ENCODE data around the gene TAGLN3.

Gene TAGLN3

DNA sequence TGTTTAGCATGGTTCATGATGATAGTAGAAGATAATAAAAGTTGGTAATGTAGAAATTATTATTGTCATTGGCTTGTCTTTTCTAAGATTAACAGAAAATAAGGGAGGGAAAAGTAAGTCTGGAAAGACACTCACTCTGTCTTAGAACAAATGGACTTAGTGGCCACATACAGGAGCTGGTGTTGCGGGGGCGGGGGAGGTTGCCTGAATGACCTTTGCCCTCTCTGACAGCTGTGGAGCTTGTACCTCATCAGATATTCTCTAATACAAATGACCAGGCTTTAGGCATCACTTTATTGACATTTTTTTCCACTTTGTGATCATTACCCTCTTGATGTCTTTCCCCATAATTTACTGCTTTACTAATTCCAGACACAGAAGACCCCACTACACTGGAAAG is 5.9 kb downstream of the TAGLN3 start (continued):
- TF ChIP-seq, protein P1, sequence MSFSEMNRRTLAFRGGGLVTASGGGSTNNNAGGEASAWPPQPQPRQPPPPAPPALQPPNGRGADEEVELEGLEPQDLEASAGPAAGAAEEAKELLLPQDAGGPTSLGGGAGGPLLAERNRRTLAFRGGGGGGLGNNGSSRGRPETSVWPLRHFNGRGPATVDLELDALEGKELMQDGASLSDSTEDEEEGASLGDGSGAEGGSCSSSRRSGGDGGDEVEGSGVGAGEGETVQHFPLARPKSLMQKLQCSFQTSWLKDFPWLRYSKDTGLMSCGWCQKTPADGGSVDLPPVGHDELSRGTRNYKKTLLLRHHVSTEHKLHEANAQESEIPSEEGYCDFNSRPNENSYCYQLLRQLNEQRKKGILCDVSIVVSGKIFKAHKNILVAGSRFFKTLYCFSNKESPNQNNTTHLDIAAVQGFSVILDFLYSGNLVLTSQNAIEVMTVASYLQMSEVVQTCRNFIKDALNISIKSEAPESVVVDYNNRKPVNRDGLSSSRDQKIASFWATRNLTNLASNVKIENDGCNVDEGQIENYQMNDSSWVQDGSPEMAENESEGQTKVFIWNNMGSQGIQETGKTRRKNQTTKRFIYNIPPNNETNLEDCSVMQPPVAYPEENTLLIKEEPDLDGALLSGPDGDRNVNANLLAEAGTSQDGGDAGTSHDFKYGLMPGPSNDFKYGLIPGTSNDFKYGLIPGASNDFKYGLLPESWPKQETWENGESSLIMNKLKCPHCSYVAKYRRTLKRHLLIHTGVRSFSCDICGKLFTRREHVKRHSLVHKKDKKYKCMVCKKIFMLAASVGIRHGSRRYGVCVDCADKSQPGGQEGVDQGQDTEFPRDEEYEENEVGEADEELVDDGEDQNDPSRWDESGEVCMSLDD (tag by site-specific recombination; IDR thresholded peaks at IDR 0.05), result no peak
- TF ChIP-seq, protein P2, sequence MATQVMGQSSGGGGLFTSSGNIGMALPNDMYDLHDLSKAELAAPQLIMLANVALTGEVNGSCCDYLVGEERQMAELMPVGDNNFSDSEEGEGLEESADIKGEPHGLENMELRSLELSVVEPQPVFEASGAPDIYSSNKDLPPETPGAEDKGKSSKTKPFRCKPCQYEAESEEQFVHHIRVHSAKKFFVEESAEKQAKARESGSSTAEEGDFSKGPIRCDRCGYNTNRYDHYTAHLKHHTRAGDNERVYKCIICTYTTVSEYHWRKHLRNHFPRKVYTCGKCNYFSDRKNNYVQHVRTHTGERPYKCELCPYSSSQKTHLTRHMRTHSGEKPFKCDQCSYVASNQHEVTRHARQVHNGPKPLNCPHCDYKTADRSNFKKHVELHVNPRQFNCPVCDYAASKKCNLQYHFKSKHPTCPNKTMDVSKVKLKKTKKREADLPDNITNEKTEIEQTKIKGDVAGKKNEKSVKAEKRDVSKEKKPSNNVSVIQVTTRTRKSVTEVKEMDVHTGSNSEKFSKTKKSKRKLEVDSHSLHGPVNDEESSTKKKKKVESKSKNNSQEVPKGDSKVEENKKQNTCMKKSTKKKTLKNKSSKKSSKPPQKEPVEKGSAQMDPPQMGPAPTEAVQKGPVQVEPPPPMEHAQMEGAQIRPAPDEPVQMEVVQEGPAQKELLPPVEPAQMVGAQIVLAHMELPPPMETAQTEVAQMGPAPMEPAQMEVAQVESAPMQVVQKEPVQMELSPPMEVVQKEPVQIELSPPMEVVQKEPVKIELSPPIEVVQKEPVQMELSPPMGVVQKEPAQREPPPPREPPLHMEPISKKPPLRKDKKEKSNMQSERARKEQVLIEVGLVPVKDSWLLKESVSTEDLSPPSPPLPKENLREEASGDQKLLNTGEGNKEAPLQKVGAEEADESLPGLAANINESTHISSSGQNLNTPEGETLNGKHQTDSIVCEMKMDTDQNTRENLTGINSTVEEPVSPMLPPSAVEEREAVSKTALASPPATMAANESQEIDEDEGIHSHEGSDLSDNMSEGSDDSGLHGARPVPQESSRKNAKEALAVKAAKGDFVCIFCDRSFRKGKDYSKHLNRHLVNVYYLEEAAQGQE (tag by site-specific recombination; IDR thresholded peaks at IDR 0.05), result no peak

DNA sequence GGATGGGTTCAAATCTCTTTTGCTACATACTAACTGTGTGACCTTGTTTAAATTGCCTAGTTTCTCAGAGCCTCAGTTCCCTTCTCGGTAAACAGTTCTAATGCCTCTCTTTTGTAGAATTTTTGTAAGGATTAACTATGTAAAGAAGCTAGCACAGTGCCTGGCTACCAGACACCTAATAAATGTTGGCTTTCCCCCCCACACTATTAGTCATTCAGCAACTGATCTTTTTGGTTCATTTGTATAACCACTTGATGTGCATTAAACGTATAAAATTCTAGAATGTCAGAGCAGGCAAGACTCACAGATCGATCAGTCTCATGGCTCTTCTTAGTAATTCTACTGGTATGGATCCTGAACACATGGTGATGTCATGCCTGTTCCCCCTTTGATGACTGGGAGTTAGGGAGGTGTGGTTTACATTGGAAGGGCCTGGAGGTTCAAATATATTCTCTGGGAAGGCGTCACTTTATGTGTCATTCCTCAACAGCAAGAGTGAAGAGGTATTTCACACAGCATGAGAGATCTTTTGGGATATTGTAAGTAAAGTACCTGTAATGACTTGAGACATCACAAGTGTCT is 6.5 kb downstream of the TAGLN3 start:
- Histone ChIP-seq H3K4me1 (ENCODE audit: control insufficient read depth, insufficient read depth, low read length) (no peaks in the 10 kb centered on the region), H3K4me3 (ENCODE audit: low read depth, low read length) (no peak overlapping the region), H3K27ac (ENCODE audit: extremely low read depth, low read depth, low read length) (no peak overlapping the region), H3K36me3 (ENCODE audit: control insufficient read depth in 2 of 2, insufficient read depth in 1 of 2, low read length in 2 of 2) (no peaks in the 10 kb centered on the region), H3K9me3 (ENCODE audit: control insufficient read depth, insufficient read depth, low read depth, low read length) (no peaks in the 10 kb centered on the region)
- POLR2A ChIA-PET, result no interaction called here
- CTCF ChIA-PET, result interaction anchor here (0.6 to 2.9 kb wide), 4 partner anchors 8 to 237 kb away, joined by 4 to 28 read pairs (median 6); no protein-coding TSS in a partner anchor
- TF ChIP-seq ZNF266 (tag by site-specific recombination; IDR thresholded peaks at IDR 0.05; ENCODE audit: low read depth), result no peak
- TF ChIP-seq, protein P3, sequence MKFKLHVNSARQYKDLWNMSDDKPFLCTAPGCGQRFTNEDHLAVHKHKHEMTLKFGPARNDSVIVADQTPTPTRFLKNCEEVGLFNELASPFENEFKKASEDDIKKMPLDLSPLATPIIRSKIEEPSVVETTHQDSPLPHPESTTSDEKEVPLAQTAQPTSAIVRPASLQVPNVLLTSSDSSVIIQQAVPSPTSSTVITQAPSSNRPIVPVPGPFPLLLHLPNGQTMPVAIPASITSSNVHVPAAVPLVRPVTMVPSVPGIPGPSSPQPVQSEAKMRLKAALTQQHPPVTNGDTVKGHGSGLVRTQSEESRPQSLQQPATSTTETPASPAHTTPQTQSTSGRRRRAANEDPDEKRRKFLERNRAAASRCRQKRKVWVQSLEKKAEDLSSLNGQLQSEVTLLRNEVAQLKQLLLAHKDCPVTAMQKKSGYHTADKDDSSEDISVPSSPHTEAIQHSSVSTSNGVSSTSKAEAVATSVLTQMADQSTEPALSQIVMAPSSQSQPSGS (tag by site-specific recombination; IDR thresholded peaks at IDR 0.05; ENCODE audit: low read depth), result 0 out of 2 replicates have a peak, but pooled peaks have one; percentile 18
- 0 out of 2 replicates have a peak, but pooled peaks have one; percentile 29 for TF ChIP-seq ZNF600 (tag by site-specific recombination; IDR thresholded peaks at IDR 0.05)

DNA sequence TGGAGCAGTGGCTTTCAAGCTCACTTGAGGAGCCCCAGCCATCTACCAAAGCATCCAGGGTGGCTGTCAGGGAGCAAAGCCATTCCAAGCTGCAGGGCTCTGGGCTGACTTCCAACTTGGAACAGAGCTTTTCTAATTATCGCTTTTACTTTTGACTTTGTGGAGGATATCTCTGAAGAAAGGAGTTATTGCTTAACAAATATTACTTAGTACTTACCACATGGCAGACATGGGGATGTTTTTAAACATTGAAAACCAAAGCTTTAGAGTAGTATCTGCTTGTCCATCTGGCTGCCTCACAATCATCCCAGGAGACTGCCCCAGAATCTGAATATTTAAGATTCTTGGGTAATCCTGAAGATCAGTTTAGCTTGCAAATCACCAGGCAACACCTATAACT is 8.9 kb downstream of the TAGLN3 start:
- H3K4me1 ChIP-seq (ENCODE audit: control insufficient read depth, insufficient read depth, low read length), result no peaks in the 10 kb centered on the region
- TF ChIP-seq ZNF555 (tag by site-specific recombination; conservative IDR thresholded peaks at IDR 0.05) (no peak), ZBTB20 (tag by site-specific recombination; IDR thresholded peaks at IDR 0.05) (peak; percentile 38; the same call in 1 of the 2 replicates)
- no peaks in the 10 kb centered on the region for H3K9me3 ChIP-seq (ENCODE audit: control insufficient read depth, insufficient read depth, low read depth, low read length)
- H3K36me3 ChIP-seq (ENCODE audit: control insufficient read depth in 2 of 2, insufficient read depth in 1 of 2, low read length in 2 of 2), result no peaks in the 10 kb centered on the region
- ChIA-PET CTCF (interaction anchor here (1.3 to 2.9 kb wide), 2 partner anchors 19 to 36 kb away, joined by 4 to 17 read pairs; no protein-coding TSS in a partner anchor), POLR2A (no interaction called here)
- no peak overlapping the region for H3K4me3 ChIP-seq (ENCODE audit: low read depth, low read length)
- H3K27ac ChIP-seq (ENCODE audit: extremely low read depth, low read depth, low read length), result no peak overlapping the region

DNA sequence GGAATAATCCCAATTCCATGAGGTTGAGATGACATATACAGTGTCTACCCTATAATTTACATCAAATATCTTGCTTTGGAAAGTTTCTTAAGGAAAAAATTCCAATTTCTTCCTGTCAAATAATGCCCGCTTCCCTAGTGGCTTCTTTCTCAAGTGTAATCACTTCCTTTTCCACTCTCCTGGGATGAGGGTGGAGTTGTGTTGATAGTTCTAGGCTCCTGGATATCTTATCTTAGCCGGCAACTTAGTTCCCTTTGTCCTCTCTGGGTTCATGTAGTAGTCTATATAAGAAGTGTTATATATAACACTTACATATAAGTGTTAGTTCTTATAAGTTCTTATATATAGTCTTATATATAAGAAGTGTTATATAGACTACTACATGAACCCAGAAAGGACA is 10.9 kb downstream of the TAGLN3 start:
- POLR2A ChIA-PET, result no interaction called here
- no peak overlapping the region for H3K27ac ChIP-seq (ENCODE audit: extremely low read depth, low read depth, low read length)
- H3K4me3 ChIP-seq (ENCODE audit: low read depth, low read length), result no peak overlapping the region
- TF ChIP-seq ZNF624 (tag by site-specific recombination; IDR thresholded peaks at IDR 0.05) (no peak), KLF9 (tag by site-specific recombination; IDR thresholded peaks at IDR 0.05; ENCODE audit: low read depth) (no peak), ZFP69B (tag by site-specific recombination; IDR thresholded peaks at IDR 0.05) (no peak), ZNF211 (tag by site-specific recombination; IDR thresholded peaks at IDR 0.05; ENCODE audit: low read depth) (no peak), ZNF837 (tag by site-specific recombination; IDR thresholded peaks at IDR 0.05) (no peak), ZNF248 (tag by site-specific recombination; IDR thresholded peaks at IDR 0.05) (no peak), ZNF350 (tag by site-specific recombination; IDR thresholded peaks at IDR 0.05) (no peak), ZNF19 (tag by site-specific recombination; IDR thresholded peaks at IDR 0.05; ENCODE audit: low read depth) (no peak), HOXD13 (CRISPR knock-in tag; IDR thresholded peaks at IDR 0.05; ENCODE audit: borderline replicate concordance) (no peak), ZNF132 (tag by site-specific recombination; IDR thresholded peaks at IDR 0.05; ENCODE audit: borderline replicate concordance) (no peak)
- TF ChIP-seq, protein P4, sequence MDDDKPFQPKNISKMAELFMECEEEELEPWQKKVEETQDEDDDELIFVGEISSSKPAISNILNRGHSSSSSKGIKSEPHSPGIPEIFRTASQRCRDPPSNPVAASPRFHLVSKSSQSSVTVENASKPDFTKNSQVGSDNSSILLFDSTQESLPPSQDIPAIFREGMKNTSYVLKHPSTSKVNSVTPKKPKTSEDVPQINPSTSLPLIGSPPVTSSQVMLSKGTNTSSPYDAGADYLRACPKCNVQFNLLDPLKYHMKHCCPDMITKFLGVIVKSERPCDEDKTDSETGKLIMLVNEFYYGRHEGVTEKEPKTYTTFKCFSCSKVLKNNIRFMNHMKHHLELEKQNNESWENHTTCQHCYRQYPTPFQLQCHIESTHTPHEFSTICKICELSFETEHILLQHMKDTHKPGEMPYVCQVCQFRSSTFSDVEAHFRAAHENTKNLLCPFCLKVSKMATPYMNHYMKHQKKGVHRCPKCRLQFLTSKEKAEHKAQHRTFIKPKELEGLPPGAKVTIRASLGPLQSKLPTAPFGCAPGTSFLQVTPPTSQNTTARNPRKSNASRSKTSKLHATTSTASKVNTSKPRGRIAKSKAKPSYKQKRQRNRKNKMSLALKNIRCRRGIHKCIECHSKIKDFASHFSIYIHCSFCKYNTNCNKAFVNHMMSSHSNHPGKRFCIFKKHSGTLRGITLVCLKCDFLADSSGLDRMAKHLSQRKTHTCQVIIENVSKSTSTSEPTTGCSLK (tag by site-specific recombination; IDR thresholded peaks at IDR 0.05), result no peak
- CTCF ChIA-PET, result no interaction called here
- no peaks in the 10 kb centered on the region for H3K4me1 ChIP-seq (ENCODE audit: control insufficient read depth, insufficient read depth, low read length)
- H3K9me3 ChIP-seq (ENCODE audit: control insufficient read depth, insufficient read depth, low read depth, low read length), result no peaks in the 10 kb centered on the region
- H3K36me3 ChIP-seq (ENCODE audit: control insufficient read depth in 2 of 2, insufficient read depth in 1 of 2, low read length in 2 of 2), result no peaks in the 10 kb centered on the region
